Activated CD8-positive, alpha-beta memory T cell treated with anti-CD3 and anti-CD28 coated beads, Interleukin-2, amount 50 U/mL, for 48 hours (primary cell): ENCODE data around the gene ZDHHC17.

Experiments
- DNase-seq: peaks from one replicate; pipeline ENCODE4 v3.0.0-alpha.2; 2020

Gene ZDHHC17

GRCh38 chr12:76880519-76881023 is 116.7 kb downstream of the ZDHHC17 start:
- no peak for DNase-seq

- DNase-seq, result no peak
Observed at GRCh38 chr12:76881142-76881541, 117.2 kb downstream of the ZDHHC17 start.

- no peak for DNase-seq
Observed at GRCh38 chr12:76882367-76882766, 118.5 kb downstream of the ZDHHC17 start.

- DNase-seq, result no peak
Observed at GRCh38 chr12:76883151-76883550, 119.2 kb downstream of the ZDHHC17 start.

GRCh38 chr12:76883811-76884210 is 119.9 kb downstream of the ZDHHC17 start:
- no peak for DNase-seq

GRCh38 chr12:76888775-76889174 is 124.9 kb downstream of the ZDHHC17 start:
- DNase-seq, result no peak

GRCh38 chr12:76890151-76891143 is 126.5 kb downstream of the ZDHHC17 start:
- DNase-seq, result peak; percentile 70

GRCh38 chr12:76891609-76892008 is 127.7 kb downstream of the ZDHHC17 start:
- no peak for DNase-seq

GRCh38 chr12:76895796-76896195 is 131.9 kb downstream of the ZDHHC17 start:
- no peak for DNase-seq

GRCh38 chr12:76896274-76896673 is 132.4 kb downstream of the ZDHHC17 start:
- DNase-seq, result no peak

- no peak for DNase-seq
Observed at GRCh38 chr12:76898442-76898841, 134.5 kb downstream of the ZDHHC17 start.

- no peak for DNase-seq
Observed at GRCh38 chr12:76899522-76899921, 135.6 kb downstream of the ZDHHC17 start.

- no peak for DNase-seq
Observed at GRCh38 chr12:76901628-76902380, 137.9 kb downstream of the ZDHHC17 start.
